GM21825 (cell line): ENCODE results near the gene DAZAP1.

Experiments used
- ATAC-seq: cut with Tn5 transposase; IDR thresholded peaks from one replicate; pipeline ENCODE4 v1.9.1; 2021; ENCODE audit warnings: mild to moderate bottlenecking, moderate library complexity; ENCODE audit not compliant: unreplicated experiment

The DAZAP1 gene

DNA sequence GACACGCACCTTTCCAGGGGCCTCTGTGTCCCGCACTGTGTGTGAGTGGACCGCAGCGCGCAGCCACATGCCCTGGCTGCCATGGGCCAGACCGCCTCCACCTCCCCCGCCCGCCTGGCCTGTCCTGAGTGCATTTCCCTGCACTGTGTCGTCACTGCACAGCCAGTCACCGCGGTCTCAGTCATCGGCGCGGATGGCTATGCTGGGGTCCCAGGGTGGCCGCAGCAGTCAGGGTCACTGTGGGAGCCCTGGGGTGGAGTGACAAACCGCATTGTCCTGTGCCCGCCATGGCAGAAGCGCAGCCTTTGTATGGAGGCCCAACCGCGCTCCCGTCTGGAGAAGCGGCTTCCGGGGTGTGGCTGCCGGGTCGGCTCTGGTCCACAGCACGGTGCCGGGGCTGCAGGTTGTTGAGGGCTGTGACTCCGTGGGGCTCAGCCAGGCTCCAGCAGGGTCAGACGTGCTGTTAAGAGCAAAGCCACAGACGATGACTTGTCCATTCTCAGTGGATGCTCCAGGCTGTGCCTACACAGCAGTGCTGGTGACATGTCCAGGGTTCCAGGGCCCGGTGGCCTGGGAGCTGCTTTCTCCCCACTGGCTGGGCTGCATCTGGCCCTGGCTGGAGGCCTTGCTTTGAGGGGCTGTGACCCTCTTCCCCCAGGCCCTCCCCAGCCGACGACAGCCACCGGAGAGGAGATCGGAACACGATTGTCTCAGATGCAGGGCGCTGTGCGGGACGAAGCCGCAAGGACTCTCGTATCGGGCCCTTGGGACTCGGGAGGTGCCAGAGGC lies 30.0 kb upstream of the DAZAP1 start:
- no peak for ATAC-seq

DNA sequence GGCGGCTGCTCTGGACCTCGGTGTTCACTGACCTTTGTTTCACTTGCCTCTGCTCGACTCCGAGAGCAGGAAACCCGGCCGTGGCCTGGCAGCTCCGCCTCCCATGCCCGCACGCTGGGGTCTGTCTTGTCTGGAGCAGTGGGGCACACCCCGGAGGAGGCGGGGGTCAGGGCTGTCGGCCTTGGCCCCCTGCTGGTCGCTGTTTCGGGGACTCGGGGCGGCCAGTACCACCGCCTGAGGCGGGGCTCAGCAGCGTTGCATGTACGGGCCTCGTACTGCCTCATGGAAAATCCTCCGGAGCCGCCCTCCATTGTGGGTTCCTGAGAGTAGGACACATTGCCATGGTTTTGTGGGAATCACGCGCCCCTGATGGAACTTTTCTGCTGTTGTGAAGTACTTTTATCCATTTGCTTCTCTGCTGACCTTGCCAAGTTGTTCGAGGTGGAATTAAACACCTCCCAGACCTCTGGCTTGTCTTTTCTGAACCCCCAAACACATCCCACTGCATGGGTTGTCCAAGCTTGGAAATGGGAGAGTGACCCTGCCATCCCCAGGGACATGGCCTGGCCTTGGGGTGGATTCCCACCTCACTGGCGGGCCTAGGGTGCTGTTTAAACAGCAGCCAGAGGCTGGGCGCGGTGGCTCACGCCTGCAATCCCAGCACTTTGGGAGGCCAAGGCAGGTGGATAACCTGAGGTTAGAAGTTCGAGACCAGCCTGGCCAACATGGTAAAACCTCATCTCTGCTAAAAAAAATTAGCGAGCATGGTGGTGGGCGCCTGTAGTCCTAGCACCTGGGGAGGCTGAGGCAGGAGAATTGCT lies 29.2 kb upstream of the DAZAP1 start:
- no peak for ATAC-seq

DNA sequence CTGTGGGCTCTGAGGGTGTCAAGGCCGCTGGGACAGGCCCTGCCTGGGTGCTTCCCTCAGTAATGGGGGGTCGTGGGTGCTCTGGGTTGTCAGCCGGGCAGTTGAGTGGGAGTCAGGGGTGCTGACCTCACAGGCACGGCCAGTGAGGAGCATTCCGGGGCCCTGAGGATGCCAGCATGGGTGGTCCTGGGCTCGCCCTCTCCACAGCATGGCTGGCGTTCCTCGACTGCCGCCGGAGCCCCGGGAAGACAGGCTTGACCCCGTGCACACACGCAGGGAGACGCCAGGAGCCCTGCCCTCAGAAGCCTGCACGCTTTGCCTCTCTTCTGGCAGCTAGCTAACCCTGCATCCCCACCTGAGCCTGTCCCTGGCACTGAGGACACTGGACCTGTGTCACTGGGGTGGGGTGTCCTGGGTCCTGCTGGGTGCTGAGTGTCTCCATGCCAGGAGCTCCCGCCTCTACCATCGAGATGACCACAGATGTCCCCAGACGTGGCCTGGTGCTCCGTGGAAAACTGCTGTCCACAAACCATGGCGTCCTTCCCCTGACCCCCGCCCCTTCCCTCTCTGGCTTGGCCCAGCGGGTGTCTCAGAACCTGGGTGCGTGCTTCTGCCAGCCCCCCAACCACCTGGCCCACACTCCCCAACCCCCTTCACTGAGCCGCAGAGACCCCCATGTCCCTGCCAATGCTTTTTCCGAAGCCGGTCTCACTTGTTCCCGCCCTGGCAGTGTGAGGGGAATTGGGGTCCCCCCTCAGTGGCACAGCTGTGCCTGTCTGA lies 28.1 kb upstream of the DAZAP1 start:
- no peak for ATAC-seq

DNA sequence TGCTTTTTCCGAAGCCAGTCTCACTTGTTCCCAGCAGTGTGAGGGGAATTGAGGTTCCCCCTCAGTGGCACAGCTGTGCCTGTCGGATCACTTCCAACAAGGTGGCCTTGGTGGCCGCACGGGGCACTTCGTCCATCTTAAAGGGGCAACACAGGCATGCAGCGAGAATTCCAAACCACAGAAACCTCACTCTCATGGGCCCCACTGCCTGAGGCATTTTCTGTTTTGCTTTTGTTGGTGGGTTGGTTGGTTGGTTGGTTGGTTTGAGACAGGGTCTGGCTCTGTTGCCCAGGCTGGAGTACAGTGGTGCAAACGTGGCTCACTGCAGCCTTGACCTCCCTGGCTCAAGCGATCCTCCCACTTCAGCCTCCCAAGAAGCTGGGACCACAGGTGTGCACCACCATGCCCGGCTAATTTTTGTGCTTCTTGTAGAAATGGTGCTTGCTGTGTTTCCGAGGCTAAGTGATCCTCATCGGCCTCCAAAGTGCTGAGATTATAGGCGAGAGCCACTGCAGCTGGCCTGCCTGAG lies 27.4 kb upstream of the DAZAP1 start:
- no peak for ATAC-seq

DNA sequence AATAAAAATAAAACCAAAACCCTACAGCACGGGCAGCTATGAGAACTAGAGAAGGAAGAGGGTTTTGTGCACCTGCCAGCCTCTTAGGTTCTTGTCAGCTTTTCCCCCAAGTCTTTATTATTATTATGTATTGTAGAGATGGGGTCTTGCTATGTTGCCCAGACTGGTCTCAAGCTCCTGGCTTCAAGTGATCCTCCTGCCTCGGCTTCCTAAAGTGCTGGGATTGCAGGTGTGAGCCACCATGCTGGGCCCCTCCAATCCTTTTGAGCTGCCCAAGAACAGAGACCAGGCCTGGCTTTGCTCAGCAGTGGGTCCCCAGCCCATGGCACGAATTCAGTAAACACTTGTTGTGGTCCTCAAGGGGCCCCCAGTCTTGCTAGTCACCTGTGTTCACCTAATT lies 25.1 kb upstream of the DAZAP1 start:
- no peak for ATAC-seq

DNA sequence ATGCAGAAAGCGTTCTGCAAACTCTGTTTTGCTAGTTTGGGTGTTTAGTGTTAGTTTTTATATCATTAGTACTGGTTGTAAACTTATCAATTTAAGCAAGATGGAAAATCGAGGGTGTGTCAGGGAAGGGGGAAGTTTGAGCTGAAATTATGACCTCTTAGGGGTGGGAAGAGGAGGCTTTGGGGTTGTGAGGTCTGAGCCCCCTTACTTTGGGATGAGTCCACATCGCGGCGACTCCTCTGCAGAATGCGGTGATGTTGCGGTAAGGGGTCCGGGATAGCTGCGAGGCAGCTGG lies 24.4 kb upstream of the DAZAP1 start:
- no peak for ATAC-seq

DNA sequence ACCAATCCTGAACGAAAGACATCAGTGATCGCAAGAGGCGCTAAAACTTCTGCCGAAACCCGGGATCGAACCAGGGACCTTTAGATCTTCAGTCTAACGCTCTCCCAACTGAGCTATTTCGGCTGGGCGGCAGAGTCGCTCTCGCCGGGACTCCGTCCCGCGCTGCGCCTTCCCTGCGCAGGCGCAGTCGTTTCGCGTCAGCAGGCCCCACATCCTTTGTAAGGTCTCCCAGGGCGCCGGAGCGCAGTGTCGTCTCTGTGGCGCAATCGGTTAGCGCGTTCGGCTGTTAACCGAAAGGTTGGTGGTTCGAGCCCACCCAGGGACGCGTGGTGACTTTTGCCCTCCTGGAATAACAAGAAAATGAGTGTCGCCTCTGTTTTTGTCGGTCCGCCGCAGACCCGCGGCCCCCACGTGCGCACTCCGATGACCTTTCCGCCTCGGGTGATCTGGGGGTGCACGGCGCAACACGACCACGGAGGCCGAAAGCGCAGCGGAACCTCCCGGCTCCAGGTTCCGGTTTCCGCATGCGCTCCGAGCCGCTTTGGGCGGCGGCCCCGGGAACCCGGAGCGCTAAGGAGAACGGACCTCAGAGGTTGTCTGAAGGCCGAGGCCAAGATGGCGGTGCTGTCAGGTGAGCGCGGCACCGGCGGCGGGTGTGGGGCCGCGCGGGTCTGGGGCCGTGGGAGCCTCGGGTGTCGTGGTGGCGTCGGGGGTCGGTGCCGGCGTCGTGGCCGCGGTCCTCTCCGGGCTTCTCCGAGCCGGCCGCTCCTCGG lies 23.9 kb upstream of the DAZAP1 start, which contains the start of gene NDUFS7:
Gene NDUFS7 (plus strand): TSS at position 596 of the 773 bp plus-strand sequence. CDS start 20 bp downstream, at position 616.
- peak; percentile 68 for ATAC-seq

DNA sequence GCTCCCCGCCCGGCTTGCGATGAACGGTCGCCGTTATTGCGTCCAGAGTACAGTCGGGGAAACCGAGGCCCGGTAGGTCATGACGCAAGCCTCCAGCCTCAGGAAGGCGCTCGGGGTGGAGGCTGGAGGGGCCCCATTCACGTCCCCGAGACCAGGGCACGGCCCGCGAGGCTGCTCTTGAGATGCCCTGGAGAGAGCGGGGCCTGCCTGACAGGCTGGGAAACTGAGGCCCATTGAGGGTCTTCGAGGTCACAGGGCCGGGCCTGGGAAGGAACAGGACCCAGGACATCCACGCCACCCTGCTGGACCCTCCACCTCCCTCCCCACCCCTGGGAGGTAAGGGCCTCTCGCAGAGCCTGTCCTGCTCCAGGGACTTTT lies 23.3 kb upstream of the DAZAP1 start:
- ATAC-seq = peak; percentile 14

DNA sequence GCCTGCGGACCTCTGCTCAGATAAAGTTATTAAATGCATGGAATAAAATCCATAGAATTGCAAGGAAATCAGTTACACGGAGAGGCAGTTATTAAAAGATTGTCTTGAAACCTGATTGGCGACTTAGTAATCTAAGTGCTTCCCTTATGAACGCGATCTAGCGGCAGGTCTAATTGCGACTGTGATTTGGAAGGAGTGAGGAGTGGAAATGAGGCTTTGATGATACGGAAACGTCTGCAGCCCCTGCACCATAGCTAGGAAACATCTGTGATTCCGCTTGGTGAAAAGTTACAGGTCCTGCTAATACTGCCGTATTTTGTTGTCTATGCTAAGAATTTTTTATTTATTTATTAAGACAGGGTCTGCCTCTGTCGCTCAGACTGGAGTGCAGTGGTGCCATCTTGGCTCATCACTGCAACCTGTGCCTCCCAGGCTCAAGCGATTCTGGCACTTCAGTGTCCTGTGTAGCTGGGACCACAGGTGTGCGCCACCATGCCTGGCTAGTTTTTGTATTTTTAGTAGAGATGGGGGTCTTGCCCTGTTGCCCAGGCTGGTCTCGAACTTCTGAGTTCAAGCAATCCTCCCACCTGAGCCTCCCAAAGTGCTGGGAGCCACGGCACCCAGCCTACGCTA lies 22.8 kb upstream of the DAZAP1 start:
- ATAC-seq = no peak

DNA sequence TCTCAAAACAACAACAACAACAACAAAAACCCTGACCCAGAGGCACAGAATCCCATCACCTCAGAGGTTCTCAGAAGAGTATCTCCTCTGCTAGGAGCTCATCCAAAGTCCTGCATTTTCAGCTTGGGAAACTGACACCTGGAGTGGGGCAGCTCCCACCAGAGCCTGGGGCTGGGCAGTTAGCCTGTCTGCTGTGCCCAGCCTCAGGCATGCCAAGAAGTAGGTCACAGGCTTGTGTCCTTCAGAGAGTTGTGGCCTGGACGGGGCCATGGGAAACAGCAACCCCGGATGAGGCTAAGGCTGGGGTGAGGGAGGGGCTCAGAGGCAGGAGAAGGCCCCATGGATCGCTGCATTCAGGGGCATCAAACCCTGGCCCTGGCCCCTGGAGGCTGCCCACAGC lies 21.6 kb upstream of the DAZAP1 start:
- ATAC-seq = no peak

DNA sequence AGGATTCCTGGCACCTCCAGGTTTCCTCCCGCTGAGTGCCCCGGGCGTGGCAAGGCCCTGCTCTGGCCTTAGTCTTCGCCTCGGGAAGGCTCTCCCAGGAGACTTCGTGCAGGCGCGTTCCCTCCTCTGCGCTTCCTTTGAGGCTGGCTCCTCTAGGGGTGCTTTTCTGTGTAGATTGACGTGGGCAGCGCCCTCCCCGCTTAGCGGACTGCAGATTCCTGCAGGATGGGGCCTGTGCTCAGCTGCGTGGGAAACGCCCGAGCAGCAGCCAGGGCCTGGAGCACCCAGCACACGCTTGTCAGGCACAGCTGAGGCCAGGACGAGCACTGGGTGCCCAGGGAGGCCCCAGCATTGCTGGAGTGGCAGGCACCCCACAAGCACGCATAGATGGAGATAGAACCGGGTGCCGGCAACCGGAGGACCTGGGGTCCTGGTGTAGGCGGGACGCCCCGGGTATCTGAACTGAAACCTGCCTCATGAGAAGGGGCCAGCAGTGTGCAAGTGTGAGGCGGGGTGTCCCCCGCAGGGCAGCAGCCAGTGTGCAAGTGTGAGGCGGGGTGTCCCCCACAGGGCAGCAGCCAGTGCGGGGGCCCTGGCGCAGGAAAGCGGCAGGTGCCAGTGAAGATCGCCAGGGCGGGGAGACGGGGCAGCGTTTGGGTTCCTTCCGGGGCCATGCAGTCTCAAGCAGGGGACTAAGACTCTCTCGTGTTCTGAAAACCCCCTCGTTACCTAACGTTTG lies 20.3 kb upstream of the DAZAP1 start:
- no peak for ATAC-seq

DNA sequence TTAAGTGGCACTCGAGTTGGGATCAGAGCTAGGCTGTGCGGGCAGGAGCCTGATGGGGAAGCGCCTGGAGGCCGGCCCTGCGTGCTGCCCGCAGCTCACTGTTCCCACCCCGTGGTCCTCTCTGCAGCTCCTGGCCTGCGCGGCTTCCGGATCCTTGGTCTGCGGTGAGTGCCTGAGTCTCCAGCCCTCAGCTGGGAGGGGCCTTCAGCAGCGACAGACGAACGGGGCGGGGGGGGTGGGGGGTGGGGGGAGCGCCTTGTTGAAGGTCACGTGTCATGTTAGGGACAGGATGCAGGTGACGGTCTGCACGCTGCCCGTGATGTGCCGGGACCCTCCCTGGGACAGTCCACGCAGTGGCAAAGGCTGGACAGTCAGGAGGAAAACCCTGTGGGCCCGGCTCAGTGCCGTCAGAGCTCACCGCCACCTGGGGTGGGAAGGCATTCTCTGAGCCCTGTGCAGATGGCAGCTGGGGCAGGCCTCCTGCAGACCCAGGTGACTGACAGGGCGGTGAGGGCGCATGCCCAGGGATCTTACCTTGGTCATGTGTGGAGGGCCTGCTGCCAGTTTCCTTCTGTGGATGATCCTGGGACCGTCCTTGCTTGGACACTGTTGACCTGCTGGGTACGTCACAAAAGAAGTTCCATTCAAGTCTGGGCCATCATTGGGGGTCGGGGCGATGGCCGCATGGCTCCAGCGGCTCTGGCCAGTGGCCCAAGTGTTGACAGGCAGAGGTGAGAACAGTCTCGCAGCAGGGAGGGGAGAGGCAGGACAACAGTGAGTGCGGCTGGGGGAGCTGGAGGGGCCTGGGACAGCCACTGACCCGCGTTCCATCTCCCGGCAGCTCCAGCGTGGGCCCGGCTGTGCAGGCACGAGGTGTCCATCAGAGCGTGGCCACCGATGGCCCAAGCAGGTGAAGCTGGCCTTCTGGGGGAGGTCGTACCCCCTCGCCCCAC lies 19.4 kb upstream of the DAZAP1 start:
- no peak for ATAC-seq

DNA sequence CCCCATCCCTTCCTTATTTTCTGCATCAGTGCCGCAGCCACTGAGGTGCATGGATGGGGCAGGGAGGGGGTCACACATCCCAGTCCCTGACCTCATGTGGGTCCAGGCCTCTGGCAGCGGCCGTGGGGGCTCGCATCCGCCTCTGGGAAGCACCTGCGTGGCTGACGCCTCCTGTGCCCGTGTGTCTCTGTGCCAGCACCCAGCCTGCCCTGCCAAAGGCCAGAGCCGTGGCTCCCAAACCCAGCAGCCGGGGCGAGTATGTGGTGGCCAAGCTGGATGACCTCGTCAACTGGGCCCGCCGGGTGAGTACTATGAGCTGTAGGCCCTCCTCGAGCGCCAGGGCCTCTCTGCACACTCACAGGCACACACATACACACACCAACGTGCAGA lies 18.8 kb upstream of the DAZAP1 start:
- no peak for ATAC-seq

DNA sequence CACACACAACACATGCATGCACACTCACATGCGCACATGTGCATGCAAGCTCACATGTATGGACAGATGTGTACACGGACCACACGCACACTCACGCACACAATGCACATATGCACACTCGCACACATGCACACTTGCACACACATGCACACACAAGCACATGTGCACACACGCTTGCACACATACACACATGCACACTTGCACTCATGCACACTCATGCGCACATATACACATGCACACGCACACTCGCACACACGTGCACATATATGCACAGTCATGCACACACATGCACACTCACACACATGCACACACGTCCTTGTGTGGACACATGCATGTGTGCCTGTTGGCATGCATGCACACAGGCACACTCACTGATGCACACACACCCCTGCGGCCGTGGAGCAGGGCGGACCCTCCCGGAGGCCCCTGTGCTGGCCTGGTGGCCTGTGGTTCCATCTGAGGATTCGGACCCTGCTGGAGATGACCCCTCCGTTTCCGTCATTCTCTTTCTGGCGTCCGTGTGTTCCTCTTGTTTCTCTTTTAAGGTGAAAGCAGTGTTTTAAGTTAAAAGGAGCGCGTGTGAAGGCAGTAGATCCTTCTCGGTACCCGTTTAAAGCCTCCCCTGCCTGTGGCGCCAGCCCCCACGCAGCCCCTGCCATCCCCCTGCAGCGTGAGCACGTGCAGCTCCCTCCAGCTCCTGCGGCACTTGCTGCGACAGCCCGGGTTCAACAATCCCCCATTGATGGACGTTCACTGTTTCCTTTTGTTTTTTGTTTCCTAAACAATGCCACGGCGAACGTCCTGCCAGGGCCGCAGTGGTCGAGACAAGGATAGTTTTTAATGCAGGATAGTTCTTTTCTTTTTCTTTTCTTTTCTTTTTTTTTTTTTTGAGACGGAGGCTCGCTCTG lies 18.1 kb upstream of the DAZAP1 start:
- no peak for ATAC-seq

DNA sequence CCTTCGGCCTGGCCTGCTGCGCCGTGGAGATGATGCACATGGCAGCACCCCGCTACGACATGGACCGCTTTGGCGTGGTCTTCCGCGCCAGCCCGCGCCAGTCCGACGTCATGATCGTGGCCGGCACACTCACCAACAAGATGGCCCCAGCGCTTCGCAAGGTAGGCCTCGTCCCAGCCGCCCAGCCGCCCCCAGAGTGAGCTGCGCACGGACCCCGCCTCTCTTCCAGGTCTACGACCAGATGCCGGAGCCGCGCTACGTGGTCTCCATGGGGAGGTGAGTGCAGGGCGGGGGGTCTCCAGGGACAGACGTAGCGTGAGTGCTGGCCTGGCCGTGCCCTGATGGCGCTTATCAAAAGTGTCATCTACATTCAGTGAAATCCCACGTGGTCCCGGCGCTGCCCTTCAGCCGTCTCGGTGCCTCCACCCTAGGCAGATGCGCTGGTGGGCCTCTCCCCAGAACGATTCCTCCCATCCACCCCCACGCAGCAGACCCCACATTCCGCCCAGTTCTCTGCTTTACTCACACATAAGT lies 16.4 kb upstream of the DAZAP1 start:
- no peak for ATAC-seq

DNA sequence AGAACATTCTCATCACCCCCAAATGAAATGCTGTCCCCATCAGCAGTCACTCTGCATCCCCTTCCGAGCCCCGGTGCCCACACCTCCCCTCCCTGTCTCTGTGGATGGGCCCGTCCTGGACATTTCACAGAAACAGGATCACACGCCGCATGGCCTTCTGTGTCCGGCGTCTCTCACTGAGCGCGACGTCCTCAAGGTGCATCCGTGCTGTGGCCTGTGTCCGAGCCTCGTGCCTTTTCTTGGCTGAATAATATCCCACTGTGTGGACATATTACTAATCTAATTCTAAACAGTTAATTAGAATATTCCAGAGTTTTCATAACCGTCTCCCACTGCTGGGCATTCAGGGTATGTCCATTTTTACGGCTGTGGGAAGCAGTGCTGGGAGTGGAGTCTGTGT lies 15.0 kb upstream of the DAZAP1 start:
- no peak for ATAC-seq

DNA sequence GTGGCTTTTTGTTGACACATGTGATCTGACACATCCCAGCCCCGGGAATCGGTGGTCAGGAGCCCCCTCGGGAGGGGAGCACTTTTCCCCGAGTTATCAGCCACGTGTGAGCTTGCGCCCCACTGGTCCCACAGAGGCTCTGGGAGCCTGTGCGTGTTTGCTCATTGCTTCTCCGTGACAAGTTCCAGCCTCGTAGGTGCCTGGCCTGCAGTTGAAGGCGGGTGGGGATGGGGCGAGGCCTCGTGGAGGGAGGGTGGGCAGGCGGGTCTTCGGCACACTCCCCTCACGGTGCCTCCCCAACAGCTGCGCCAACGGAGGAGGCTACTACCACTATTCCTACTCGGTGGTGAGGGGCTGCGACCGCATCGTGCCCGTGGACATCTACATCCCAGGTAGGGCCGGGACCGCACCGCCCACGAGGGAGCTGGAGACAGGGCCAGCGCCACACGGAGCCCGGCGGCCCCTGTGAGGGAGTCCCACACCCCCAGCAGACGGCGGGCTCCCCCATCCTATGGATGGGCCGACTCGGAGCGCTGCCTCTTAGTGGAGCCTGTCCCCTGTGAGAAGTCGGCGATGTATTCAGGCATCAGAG lies 14.4 kb upstream of the DAZAP1 start:
- ATAC-seq = no peak
